ENCODE measurements around the gene HOXD8.
A peak's percentile ranks its signal among the peaks of the same experiment; 100 is the strongest.

DNA sequence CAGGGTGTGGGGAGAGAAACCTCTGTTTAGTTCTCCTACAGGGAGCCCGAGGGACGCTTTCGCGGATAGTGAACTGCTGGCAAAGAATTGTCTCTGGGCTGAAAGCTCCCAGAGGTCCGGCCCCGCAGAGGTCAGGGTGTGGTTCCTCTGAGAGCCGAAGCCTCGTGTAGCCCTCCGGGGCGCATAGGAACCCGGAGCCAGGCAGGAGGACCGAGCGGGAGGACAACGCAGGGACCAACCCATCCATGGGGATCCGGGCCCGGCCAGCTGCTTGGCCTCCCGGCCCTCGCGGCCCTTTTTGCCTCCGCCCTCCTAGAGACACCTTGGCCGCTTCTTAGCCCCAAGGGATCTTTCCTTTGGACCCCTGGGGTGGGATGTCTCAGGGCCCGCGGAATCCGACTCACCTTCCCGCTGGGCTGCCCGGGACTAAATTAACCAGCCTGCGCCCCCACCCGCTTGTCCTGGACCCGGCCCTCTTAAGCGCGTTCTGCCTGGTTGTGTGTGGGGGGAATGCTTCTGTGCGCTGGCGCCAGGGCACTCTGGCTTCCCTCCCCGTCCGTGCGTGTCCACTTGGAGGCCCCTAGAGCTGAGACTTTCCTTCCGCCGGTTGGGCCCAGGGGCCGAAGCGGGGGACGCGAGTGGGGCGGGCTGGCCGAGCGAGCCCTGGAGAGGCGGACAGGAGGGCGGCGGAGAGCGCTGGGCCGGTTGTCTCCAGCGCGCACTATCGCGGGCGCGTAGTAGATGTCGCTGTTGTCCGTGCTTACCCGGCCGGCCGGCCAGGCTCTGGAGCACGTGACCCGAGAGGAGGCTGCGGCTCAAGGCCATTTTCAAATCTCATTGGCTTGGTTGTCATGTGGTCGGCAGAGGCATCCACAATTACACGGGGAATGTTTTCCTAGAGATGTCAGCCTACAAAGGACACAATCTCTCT lies 13.4 kb upstream of the HOXD8 start, which contains the start of gene HOXD10:
- TF ChIP-seq CTCF (IDR thresholded peaks at IDR 0.05; ENCODE audit: insufficient read depth, low read depth, low read length) (no peak), EZH2 (IDR thresholded peaks at IDR 0.05; ENCODE audit: insufficient read depth, low read length) (peak; percentile 89)
